Calu3 (cell line): ENCODE data around the gene MIPOL1. TPM values are rescaled to one million over a fixed set of nuclear protein-coding genes. Genes with fewer than 3 reads are reported as not detected.
"Not testable (repeated sequence)": the region's sequence is repeated elsewhere in the genome, so short reads cannot be mapped to it uniquely, and the experiment has no call there.

ENCODE experiments used
- BruUV-seq: library from RNA; stranded (reverse); fragments of 400-500 nt; replicated peaks from 2 replicates; lab custom pipeline; 2021; lab: Mats Ljungman, UMichigan
- CTCF ChIA-PET: fragments of 300-600 bp; sonication (Branson Sonifier 250); formaldehyde crosslinking; loops from one replicate; lab custom pipeline; 2022; ENCODE audit warnings: antibody characterized with exemption; lab: Charles Lee
- DNase-seq: peaks from one replicate; pipeline ENCODE4 v3.0.0; 2022
- H3K27ac Mint-ChIP-seq: one replicate; pipeline ENCODE4 v1.8.0; 2022; ENCODE audit warnings: mixed read lengths; ENCODE audit not compliant: unreplicated experiment
- H3K27me3 Mint-ChIP-seq: one replicate; pipeline ENCODE4 v1.8.0; 2022; ENCODE audit warnings: mixed read lengths; ENCODE audit not compliant: unreplicated experiment
- H3K36me3 Mint-ChIP-seq: one replicate; pipeline ENCODE4 v1.8.0; 2022; ENCODE audit warnings: mild to moderate bottlenecking, moderate library complexity, mixed read lengths; ENCODE audit not compliant: insufficient read depth, unreplicated experiment
- H3K4me1 Mint-ChIP-seq: one replicate; pipeline ENCODE4 v1.8.0; 2022; ENCODE audit warnings: mild to moderate bottlenecking, low read depth, mixed read lengths; ENCODE audit not compliant: unreplicated experiment
- H3K4me3 Mint-ChIP-seq: one replicate; pipeline ENCODE4 v1.8.0; 2022; ENCODE audit warnings: mild to moderate bottlenecking, low read depth, moderate library complexity, mixed read lengths; ENCODE audit not compliant: unreplicated experiment
- H3K9me3 Mint-ChIP-seq: one replicate; pipeline ENCODE4 v1.8.0; 2022; ENCODE audit warnings: low read depth, mixed read lengths; ENCODE audit not compliant: unreplicated experiment
- CTCF ChIP-seq: fragments of 200-600 bp; IDR thresholded peaks from one replicate; pipeline ENCODE4 v1.8.0; 2022; ENCODE audit warnings: antibody characterized with exemption; ENCODE audit not compliant: unreplicated experiment
- intact Hi-C: fragments of 100-400 bp; cut with micrococcal nuclease; formaldehyde crosslinking; loops from one replicate; pipeline ENCODE4 v1.10.0; 2022; ENCODE audit not compliant: unreplicated experiment
- total RNA-seq: library from RNA; stranded (reverse); gene quantifications from 2 replicates; pipeline ENCODE4 v1.2.3, GENCODE V29; 2022

MIPOL1 gene
- total RNA-seq, 1 experiment from 2014 or later = 27.2 TPM

GRCh38 chr14:37453985-37454384, 256.2 kb downstream of the MIPOL1 start:
- H3K27me3 Mint-ChIP-seq = no peaks in the 10 kb centered on the region
- intact Hi-C loops = loop anchor here (2.0 to 5.0 kb wide), 4 partner anchors 38 to 199 kb away; no protein-coding TSS in a partner anchor
- CTCF ChIA-PET = no interaction called here
- TF ChIP-seq CTCF = no peak
- no TSS peak for BruUV-seq
- DNase-seq = no peak
- H3K36me3 Mint-ChIP-seq = peaks cover 8% of the 10 kb centered on the region
- peaks cover 41% of the 10 kb centered on the region for H3K4me1 Mint-ChIP-seq
- no peak overlapping the region for H3K27ac Mint-ChIP-seq
- H3K4me3 Mint-ChIP-seq = no peak overlapping the region
- no peaks in the 10 kb centered on the region for H3K9me3 Mint-ChIP-seq

GRCh38 chr14:37457334-37457733, 259.6 kb downstream of the MIPOL1 start:
- intact Hi-C loops = no loop called here
- H3K4me3 Mint-ChIP-seq = no peak overlapping the region
- no peaks in the 10 kb centered on the region for H3K27me3 Mint-ChIP-seq
- no peaks in the 10 kb centered on the region for H3K9me3 Mint-ChIP-seq
- DNase-seq = no peak
- no TSS peak for BruUV-seq
- H3K4me1 Mint-ChIP-seq = peaks cover 28% of the 10 kb centered on the region
- peaks cover 7% of the 10 kb centered on the region for H3K36me3 Mint-ChIP-seq
- CTCF ChIA-PET = no interaction called here
- TF ChIP-seq CTCF = no peak
- H3K27ac Mint-ChIP-seq = no peak overlapping the region

- DNase-seq, BruUV-seq, H3K36me3 Mint-ChIP-seq, H3K27ac Mint-ChIP-seq, CTCF ChIA-PET, H3K4me3 Mint-ChIP-seq, intact Hi-C loops, H3K27me3 Mint-ChIP-seq, H3K9me3 Mint-ChIP-seq, H3K4me1 Mint-ChIP-seq: not testable (repeated sequence)
Observed at GRCh38 chr14:37462426-37462825, 264.7 kb downstream of the MIPOL1 start.

- no TSS peak for BruUV-seq
- Mint-ChIP-seq H3K9me3 (peaks cover 10% of the 10 kb centered on the region), H3K36me3 (peaks cover 5% of the 10 kb centered on the region), H3K27me3 (no peaks in the 10 kb centered on the region), H3K27ac (no peak overlapping the region), H3K4me3 (no peak overlapping the region), H3K4me1 (peaks cover 10% of the 10 kb centered on the region)
- intact Hi-C loops = no loop called here
- no peak for DNase-seq
- no peak for TF ChIP-seq CTCF
- CTCF ChIA-PET = no interaction called here
Observed at GRCh38 chr14:37464192-37464858, 266.6 kb downstream of the MIPOL1 start.
